HCT116 (cell line): ENCODE measurements around the gene TMC3. TPM values are rescaled to one million over a fixed set of nuclear protein-coding genes. Genes with fewer than 3 reads are reported as not detected.

Experiments used
- ATAC-seq: fragments of 200-7000 bp; cut with Tn5 transposase; 2 replicates; pipeline ENCODE4 v1.9.1; 2020; ENCODE audit warnings: mild to moderate bottlenecking, moderate library complexity
- BruUV-seq: library from RNA; stranded (reverse); fragments of 400-500 nt; replicated peaks from 2 replicates; lab custom pipeline; 2021; lab: Mats Ljungman, UMichigan
- CTCF ChIA-PET: fragments of 300-600 bp; sonication (Branson Sonifier 250); formaldehyde crosslinking; loops from one replicate; lab custom pipeline; 2021; ENCODE audit warnings: antibody characterized with exemption; lab: Charles Lee
- POLR2A ChIA-PET: fragments of 300-600, 350-600 bp; sonication (Branson Sonifier 250); formaldehyde crosslinking; loops from one replicate; lab custom pipeline; 2021; ENCODE audit warnings: antibody characterized with exemption; lab: Charles Lee
- RAD21 ChIA-PET, 2 experiments: fragments of 300-600 bp; sonication (Branson Sonifier 250); formaldehyde crosslinking; loops; one replicate each; lab custom pipeline; 2023; ENCODE audit warnings: low total read pairs in 2 of 2; ENCODE audit not compliant: uncharacterized antibody in 2 of 2, unreplicated experiment in 2 of 2, low non-redundant PET in 1 of 2; lab: Charles Lee
- DNase-seq: peaks from one replicate; pipeline ENCODE4 v3.0.0-alpha.2; 2010; ENCODE audit warnings: low read depth, low spot score
- H2AFZ ChIP-seq: fragments of 200-600 bp; shearing (Covaris generic), sonication (generic); 2 replicates; pipeline ENCODE4 v1.6.1; 2017; ENCODE audit warnings: low read depth, mixed run types, mixed read lengths, antibody characterized with exemption, low read length; ENCODE audit not compliant: poor library complexity, severe bottlenecking
- H3K27ac ChIP-seq: 2 replicates; pipeline ENCODE4 v1.5.1; 2012; ENCODE audit warnings: low read depth, low read length
- H3K27me3 ChIP-seq: fragments of 200-600 bp; sonication (generic); 2 replicates; pipeline ENCODE4 v1.6.1; 2016; ENCODE audit warnings: mixed run types, low read length, mixed read lengths; ENCODE audit not compliant: insufficient read depth
- H3K36me3 ChIP-seq, 2 experiments: fragments of 200-500 bp in 1 of 2; fragments of 200-600 bp in 1 of 2; sonication (Bioruptor generic) in 1 of 2; sonication (generic) in 1 of 2; 2 replicates each; pipeline versions ENCODE4 v1.5.1 to v1.6.1; 2014 to 2016; ENCODE audit warnings: low read length in 2 of 2, inconsistent platforms in 1 of 2, mixed read lengths in 1 of 2, mixed run types in 1 of 2; ENCODE audit not compliant: insufficient read depth in 2 of 2, control insufficient read depth in 1 of 2
- H3K4me1 ChIP-seq, 2 experiments: fragments of 200-600 bp in 1 of 2; sonication (generic) in 1 of 2; 2 replicates each; pipeline versions ENCODE4 v1.5.1 to v1.6.1; 2012 to 2017; ENCODE audit warnings: low read length in 2 of 2, inconsistent platforms in 1 of 2, mild to moderate bottlenecking in 1 of 2, mixed read lengths in 1 of 2, mixed run types in 1 of 2, moderate library complexity in 1 of 2; ENCODE audit not compliant: insufficient read depth in 2 of 2, control insufficient read depth in 1 of 2
- H3K4me2 ChIP-seq: fragments of 200-600 bp; sonication (generic); 2 replicates; pipeline ENCODE4 v1.6.1; 2017; ENCODE audit warnings: mixed run types, low read length, mixed read lengths
- H3K4me3 ChIP-seq, 2 experiments: fragments of 200-600 bp in 1 of 2; sonication (generic) in 1 of 2; replicated peaks in 1 of 2; 2 replicates each; pipeline ENCODE4 v1.5.1; 2011 to 2016; ENCODE audit warnings: low read length in 2 of 2, control low read depth in 1 of 2, low read depth in 1 of 2, mild to moderate bottlenecking in 1 of 2, mixed read lengths in 1 of 2, mixed run types in 1 of 2
- H3K79me2 ChIP-seq: fragments of 200-600 bp; sonication (generic); 2 replicates; pipeline ENCODE4 v1.6.1; 2017; ENCODE audit warnings: mild to moderate bottlenecking, mixed run types, low read length, moderate library complexity, mixed read lengths; ENCODE audit not compliant: insufficient read depth
- H3K9ac ChIP-seq: fragments of 200-600 bp; sonication (generic); 2 replicates; pipeline ENCODE4 v1.6.1; 2016; ENCODE audit warnings: low read length, mixed read lengths
- H3K9me2 ChIP-seq: fragments of 200-600 bp; sonication (generic), shearing (Covaris generic); 2 replicates; pipeline ENCODE4 v1.6.1; 2017; ENCODE audit warnings: mixed run types, mild to moderate bottlenecking, moderate library complexity; ENCODE audit not compliant: insufficient read depth
- H3K9me3 ChIP-seq, 2 experiments: fragments of 200-500 bp in 1 of 2; fragments of 200-600 bp in 1 of 2; sonication (Bioruptor generic) in 1 of 2; sonication (generic) in 1 of 2; 2 replicates each; pipeline ENCODE4 v1.6.1; 2014 to 2017; ENCODE audit warnings: low read length in 2 of 2, mixed read lengths in 2 of 2, inconsistent platforms in 1 of 2, low read depth in 1 of 2, mild to moderate bottlenecking in 1 of 2, mixed run types in 1 of 2, moderate library complexity in 1 of 2; ENCODE audit not compliant: control insufficient read depth in 1 of 2, insufficient read depth in 1 of 2
- H4K20me1 ChIP-seq: fragments of 200-600 bp; sonication (generic), shearing (Covaris generic); 2 replicates; pipeline ENCODE4 v1.6.1; 2017; ENCODE audit warnings: mixed run types, mild to moderate bottlenecking, moderate library complexity; ENCODE audit not compliant: insufficient read depth
- ATF3 ChIP-seq: IDR thresholded peaks from 2 replicates; pipeline ENCODE4 v1.6.1; 2012
- CEBPB ChIP-seq: IDR thresholded peaks from 2 replicates; pipeline ENCODE4 v1.6.1; 2012; ENCODE audit warnings: low read depth
- CTCF ChIP-seq, 3 experiments: fragments of 200-600 bp in 1 of 3; sonication (generic) in 1 of 3; IDR thresholded peaks in 2 of 3; conservative IDR thresholded peaks in 1 of 3; 2 replicates each; pipeline ENCODE4 v1.5.1; 2012 to 2017; ENCODE audit warnings: low read depth in 2 of 3, low read length in 2 of 3, antibody characterized with exemption in 1 of 3, borderline replicate concordance in 1 of 3, control low read depth in 1 of 3, mild to moderate bottlenecking in 1 of 3, mixed read lengths in 1 of 3, mixed run types in 1 of 3, moderate library complexity in 1 of 3; ENCODE audit not compliant: insufficient read depth in 1 of 3
- EGR1 ChIP-seq: IDR thresholded peaks from 2 replicates; pipeline ENCODE4 v1.6.1; 2012; ENCODE audit warnings: low read depth
- ELF1 ChIP-seq: IDR thresholded peaks from 2 replicates; pipeline ENCODE4 v1.6.1; 2012; ENCODE audit warnings: low read depth, borderline replicate concordance
- EZH2 ChIP-seq: fragments of 200-600 bp; sonication (generic); IDR thresholded peaks from 2 replicates; pipeline ENCODE4 v1.6.1; 2017; ENCODE audit warnings: antibody characterized with exemption, mixed run types
- EZH2phosphoT487 ChIP-seq: fragments of 200-600 bp; IDR thresholded peaks from 2 replicates; pipeline ENCODE4 v1.6.1; 2018; ENCODE audit warnings: antibody characterized with exemption, borderline replicate concordance
- FOSL1 ChIP-seq: IDR thresholded peaks from 2 replicates; pipeline ENCODE4 v1.6.1; 2012; ENCODE audit warnings: low read depth
- JUND ChIP-seq: IDR thresholded peaks from 2 replicates; pipeline ENCODE4 v1.6.1; 2012
- MAX ChIP-seq: IDR thresholded peaks from 2 replicates; pipeline ENCODE4 v1.6.1; 2012
- POLR2A ChIP-seq: IDR thresholded peaks from 2 replicates; pipeline ENCODE4 v1.7.0; 2011; ENCODE audit warnings: borderline replicate concordance; ENCODE audit not compliant: insufficient read depth, insufficient read length; ENCODE audit errors: extremely low read depth
- POLR2AphosphoS5 ChIP-seq: IDR thresholded peaks from 2 replicates; pipeline ENCODE4 v1.6.1; 2011; ENCODE audit warnings: mild to moderate bottlenecking, low read depth, low read length, moderate library complexity
- RAD21 ChIP-seq: IDR thresholded peaks from 2 replicates; pipeline ENCODE4 v1.6.1; 2012; ENCODE audit warnings: low read depth, mild to moderate bottlenecking
- REST ChIP-seq: IDR thresholded peaks from 2 replicates; pipeline ENCODE4 v1.6.1; 2012; ENCODE audit warnings: low read depth
- SIN3A ChIP-seq: IDR thresholded peaks from 2 replicates; pipeline ENCODE4 v1.6.1; 2012; ENCODE audit warnings: low read depth
- SP1 ChIP-seq: IDR thresholded peaks from 2 replicates; pipeline ENCODE4 v1.6.1; 2012; ENCODE audit warnings: low read depth
- TCF7L2 ChIP-seq: IDR thresholded peaks from 2 replicates; pipeline ENCODE4 v1.7.0; 2011; ENCODE audit warnings: borderline replicate concordance, inconsistent platforms; ENCODE audit not compliant: insufficient read depth, insufficient read length; ENCODE audit errors: extremely low read depth
- YY1 ChIP-seq: IDR thresholded peaks from 2 replicates; pipeline ENCODE4 v1.6.1; 2011; ENCODE audit warnings: low read length, low read depth, moderate library complexity, mild to moderate bottlenecking; ENCODE audit not compliant: insufficient replicate concordance; ENCODE audit errors: extremely low read depth
- ZBTB33 ChIP-seq: IDR thresholded peaks from 2 replicates; pipeline ENCODE4 v1.6.1; 2011; ENCODE audit warnings: mild to moderate bottlenecking, low read length, moderate library complexity; ENCODE audit not compliant: insufficient replicate concordance; ENCODE audit errors: extremely low read depth
- ZFX ChIP-seq: fragments of 450-650 bp; IDR thresholded peaks from 2 replicates; pipeline ENCODE4 v1.6.1; 2017
- intact Hi-C: fragments of 100-400 bp; cut with micrococcal nuclease; formaldehyde crosslinking; loops from 2 replicates; pipeline ENCODE4 v1.10.0; 2022
- total RNA-seq: library from RNA; stranded (reverse); gene quantifications from one replicate; pipeline ENCODE4 v1.2.1, GENCODE V29; 2021; ENCODE audit not compliant: unreplicated experiment

TMC3 gene
- total RNA-seq, 1 experiment from 2014 or later: not detected

- intact Hi-C loops: no loop called here
- Histone ChIP-seq H3K4me2 (no peak overlapping the region), H3K4me1 (no peaks in the 10 kb centered on the region), H3K36me3 (no peaks in the 10 kb centered on the region), H3K4me3 (no peak overlapping the region), H3K27me3 (no peaks in the 10 kb centered on the region), H4K20me1 (no peaks in the 10 kb centered on the region), H3K9me2 (no peaks in the 10 kb centered on the region), H3K27ac (no peak overlapping the region), H3K9me3 (no peaks in the 10 kb centered on the region), H3K79me2 (no peaks in the 10 kb centered on the region), H2AFZ (no peak overlapping the region), H3K9ac (no peak overlapping the region)
- no peak for ATAC-seq
- POLR2A ChIA-PET: interaction anchor here (0.8 kb wide), 1 partner anchor 34 kb away, joined by 3 read pairs; the partner anchor contains the start of gene STARD5
- BruUV-seq: no TSS peak
- TF ChIP-seq SP1 (no peak), YY1 (no peak), EZH2phosphoT487 (no peak), TCF7L2 (no peak), FOSL1 (no peak), MAX (no peak), CEBPB (no peak), ZFX (no peak), ELF1 (no peak), RAD21 (no peak), SIN3A (no peak), POLR2A (no peak), REST (no peak), POLR2AphosphoS5 (no peak), ATF3 (no peak), EGR1 (no peak), EZH2 (no peak), ZBTB33 (no peak), JUND (no peak), CTCF (IDR thresholded peaks at IDR 0.05 in 2 of 3, conservative IDR thresholded peaks at IDR 0.05 in 1 of 3; ENCODE audit: borderline replicate concordance in 1 of 3, insufficient read depth in 1 of 3, low read depth in 2 of 3, low read length in 2 of 3) (no peak)
- RAD21 ChIA-PET: no interaction called here
- no peak for DNase-seq
- CTCF ChIA-PET: interaction anchor here (0.9 to 1.5 kb wide), 3 partner anchors 9 to 24 kb away, joined by 3 to 8 read pairs (median 4); no protein-coding TSS in a partner anchor
Observed at GRCh38 chr15:81289910-81290309, 84.1 kb downstream of the TMC3 start.
